Activated T-helper 17 cell treated with anti-CD3 and anti-CD28 coated beads, Interleukin-2, amount 50 U/mL, for 72 hours (primary cell): Measurements from ENCODE around the gene NDUFB8. TPM values are rescaled to one million over a fixed set of nuclear protein-coding genes. Genes with fewer than 3 reads are reported as not detected.

Source experiments
- ATAC-seq: fragments of 150-1000 bp; cut with Tn5 transposase; replicated peaks from 2 replicates; pipeline ENCODE4 v1.10.0; 2021; ENCODE audit warnings: mild to moderate bottlenecking, moderate library complexity
- H3K27ac Mint-ChIP-seq: one replicate; pipeline ENCODE4 v1.8.0; 2022; ENCODE audit warnings: mixed read lengths
- H3K27me3 Mint-ChIP-seq: one replicate; pipeline ENCODE4 v1.8.0; 2022; ENCODE audit warnings: mixed read lengths
- H3K36me3 Mint-ChIP-seq: one replicate; pipeline ENCODE4 v1.8.0; 2022; ENCODE audit warnings: low read depth, mild to moderate bottlenecking, mixed read lengths
- H3K4me1 Mint-ChIP-seq: one replicate; pipeline ENCODE4 v1.8.0; 2022; ENCODE audit warnings: mixed read lengths
- H3K4me3 Mint-ChIP-seq: one replicate; pipeline ENCODE4 v1.8.0; 2022; ENCODE audit warnings: mild to moderate bottlenecking, mixed read lengths
- H3K9me3 Mint-ChIP-seq: one replicate; pipeline ENCODE4 v1.8.0; 2022; ENCODE audit warnings: mixed read lengths
- total RNA-seq, 2 donors: library from RNA; stranded (reverse); gene quantifications; one replicate each; pipeline ENCODE4 v1.2.3, GENCODE V29; 2022

NDUFB8 gene
- total RNA-seq, 2 donors from 2014 or later = 350 to 380 TPM

GRCh38 chr10:100561005-100561404 is 31.3 kb upstream of the NDUFB8 start:
- H3K4me1 Mint-ChIP-seq = peaks cover 11% of the 10 kb centered on the region
- H3K4me3 Mint-ChIP-seq = peak overlapping the region; percentile 44
- no peak overlapping the region for H3K27ac Mint-ChIP-seq
- no peak for ATAC-seq
- H3K9me3 Mint-ChIP-seq = no peaks in the 10 kb centered on the region
- peaks cover 33% of the 10 kb centered on the region for H3K36me3 Mint-ChIP-seq
- peaks cover 16% of the 10 kb centered on the region for H3K27me3 Mint-ChIP-seq

DNA sequence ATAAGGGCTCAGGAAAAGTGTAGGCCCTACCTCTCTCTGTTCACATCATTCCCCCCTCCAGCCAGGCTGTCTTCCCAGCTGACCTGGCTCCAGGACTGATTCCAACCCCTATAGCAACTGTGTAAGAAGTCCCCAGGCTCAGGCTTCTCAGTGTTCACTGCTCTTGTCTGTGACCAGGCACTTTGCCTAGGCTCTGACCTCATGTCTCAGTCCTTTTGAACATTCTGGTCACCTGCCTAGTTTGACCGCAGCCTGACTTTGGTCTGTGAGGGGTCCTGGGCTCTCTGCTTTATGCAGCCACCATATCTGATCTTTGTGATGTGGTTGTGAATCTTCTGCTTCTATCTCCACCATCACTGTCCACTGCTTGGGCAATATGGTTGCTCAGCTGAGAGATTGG is 30.6 kb upstream of the NDUFB8 start:
- peaks cover 11% of the 10 kb centered on the region for H3K4me1 Mint-ChIP-seq
- no peak for ATAC-seq
- peaks cover 40% of the 10 kb centered on the region for H3K36me3 Mint-ChIP-seq
- H3K4me3 Mint-ChIP-seq = no peak overlapping the region
- peaks cover 16% of the 10 kb centered on the region for H3K27me3 Mint-ChIP-seq
- no peak overlapping the region for H3K27ac Mint-ChIP-seq
- H3K9me3 Mint-ChIP-seq = no peaks in the 10 kb centered on the region

DNA sequence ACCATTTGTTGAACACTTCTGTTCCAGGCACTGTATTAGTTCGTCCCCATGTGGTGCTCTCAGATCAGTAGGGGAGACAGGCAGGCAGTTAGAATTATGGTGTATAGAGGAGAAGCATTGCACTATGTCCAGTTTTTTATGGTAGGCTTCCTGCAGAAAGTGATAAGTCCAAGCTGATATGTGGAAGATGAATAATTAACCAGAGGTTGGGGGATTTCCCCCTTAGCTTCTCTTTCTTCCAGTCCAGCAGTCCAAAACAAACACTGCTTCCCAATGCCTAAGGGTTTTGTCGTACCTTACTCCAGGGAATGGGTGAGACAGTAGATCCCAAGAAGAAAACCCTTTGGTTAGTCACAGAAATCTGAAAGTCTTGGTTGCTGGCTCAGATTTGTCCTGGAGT is 25.2 kb upstream of the NDUFB8 start:
- Mint-ChIP-seq H3K27me3 (no peaks in the 10 kb centered on the region), H3K36me3 (peaks cover 69% of the 10 kb centered on the region), H3K4me1 (peaks cover 4% of the 10 kb centered on the region), H3K27ac (no peak overlapping the region), H3K9me3 (no peaks in the 10 kb centered on the region), H3K4me3 (no peak overlapping the region)
- no peak for ATAC-seq

DNA sequence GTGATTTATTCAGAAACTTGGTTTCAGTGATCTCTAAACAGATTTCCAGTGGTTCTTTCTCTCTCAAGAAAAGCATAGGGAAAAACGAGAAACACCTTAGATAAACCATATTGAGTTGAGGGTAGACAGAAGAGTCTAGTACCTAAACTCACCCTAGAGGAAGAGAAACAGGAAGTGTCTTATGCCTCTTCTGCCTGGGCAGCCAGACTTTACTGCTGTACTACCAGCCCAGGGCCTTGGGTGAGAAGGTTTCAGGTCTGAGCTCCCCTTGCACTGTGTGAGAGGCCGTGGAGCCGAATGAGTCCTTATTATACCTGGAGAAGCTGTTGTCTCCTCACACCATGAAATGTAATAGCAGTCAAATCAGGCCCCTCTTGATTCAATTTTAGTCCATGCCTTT is 24.3 kb upstream of the NDUFB8 start:
- H3K27me3 Mint-ChIP-seq = no peaks in the 10 kb centered on the region
- H3K4me1 Mint-ChIP-seq = peaks cover 4% of the 10 kb centered on the region
- no peak overlapping the region for H3K4me3 Mint-ChIP-seq
- no peak overlapping the region for H3K27ac Mint-ChIP-seq
- H3K9me3 Mint-ChIP-seq = no peaks in the 10 kb centered on the region
- H3K36me3 Mint-ChIP-seq = peaks cover 78% of the 10 kb centered on the region
- no peak for ATAC-seq

- peaks cover under 1% of the 10 kb centered on the region for H3K4me1 Mint-ChIP-seq
- H3K27ac Mint-ChIP-seq = no peak overlapping the region
- no peak for ATAC-seq
- H3K27me3 Mint-ChIP-seq = no peaks in the 10 kb centered on the region
- peaks cover 84% of the 10 kb centered on the region for H3K36me3 Mint-ChIP-seq
- no peak overlapping the region for H3K4me3 Mint-ChIP-seq
- H3K9me3 Mint-ChIP-seq = no peaks in the 10 kb centered on the region
Observed at GRCh38 chr10:100551738-100552137, 22.1 kb upstream of the NDUFB8 start.

GRCh38 chr10:100551196-100551595 is 21.5 kb upstream of the NDUFB8 start:
- H3K27ac Mint-ChIP-seq = no peak overlapping the region
- H3K27me3 Mint-ChIP-seq = no peaks in the 10 kb centered on the region
- no peak for ATAC-seq
- H3K4me3 Mint-ChIP-seq = no peak overlapping the region
- peaks cover 84% of the 10 kb centered on the region for H3K36me3 Mint-ChIP-seq
- no peaks in the 10 kb centered on the region for H3K4me1 Mint-ChIP-seq
- H3K9me3 Mint-ChIP-seq = no peaks in the 10 kb centered on the region

GRCh38 chr10:100544950-100545349 is 15.3 kb upstream of the NDUFB8 start:
- peaks cover 100% of the 10 kb centered on the region for H3K36me3 Mint-ChIP-seq
- no peaks in the 10 kb centered on the region for H3K9me3 Mint-ChIP-seq

GRCh38 chr10:100537475-100537874 is 7.8 kb upstream of the NDUFB8 start:
- Mint-ChIP-seq H3K27me3 (no peaks in the 10 kb centered on the region), H3K27ac (no peak overlapping the region), H3K36me3 (peaks cover 50% of the 10 kb centered on the region), H3K4me1 (peaks cover 12% of the 10 kb centered on the region), H3K4me3 (no peak overlapping the region), H3K9me3 (no peaks in the 10 kb centered on the region)
- ATAC-seq = no peak

More at GRCh38 chr10:100544950-100545349, 15.3 kb upstream of the NDUFB8 start:
- Mint-ChIP-seq H3K4me3 (no peak overlapping the region), H3K27me3 (no peaks in the 10 kb centered on the region), H3K4me1 (no peaks in the 10 kb centered on the region), H3K27ac (no peak overlapping the region)
- no peak for ATAC-seq

- Mint-ChIP-seq H3K27ac (no peak within 1 kb of the TSS), H3K9me3 (no peaks in the 10 kb centered on the region), H3K4me3 (no peak within 1 kb of the TSS), H3K4me1 (peaks cover 17% of the 10 kb centered on the region), H3K36me3 (peaks cover 33% of the 10 kb centered on the region), H3K27me3 (no peaks in the 10 kb centered on the region)
- peak; percentile 95 for ATAC-seq
Observed at GRCh38 chr10:100535715-100536353, 6.2 kb upstream of the NDUFB8 start, which contains the start of gene HIF1AN. Gene HIF1AN, plus strand, starts transcription at chr10:100535943. Its CDS starts 16 bp downstream, at chr10:100535959.

DNA sequence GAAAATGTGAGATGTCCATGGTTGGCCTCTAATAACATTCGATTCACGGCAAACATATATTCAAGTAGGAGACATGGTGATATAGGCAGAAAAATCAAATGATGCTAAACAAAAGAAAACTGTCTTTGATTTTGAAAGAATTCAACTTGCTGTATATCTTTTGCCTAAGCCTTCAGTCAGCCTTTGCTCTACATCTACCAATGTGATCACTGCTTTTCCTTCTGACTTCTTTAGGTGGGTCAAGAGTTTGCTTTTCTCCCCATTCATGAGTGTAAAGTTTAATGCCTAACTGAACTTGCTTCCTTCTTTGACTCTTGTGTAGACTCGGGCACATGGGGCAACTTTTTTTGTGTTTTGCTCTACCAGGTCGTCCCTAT is 5.7 kb upstream of the NDUFB8 start:
- ATAC-seq = peak; percentile 3
- H3K4me3 Mint-ChIP-seq = no peak overlapping the region
- H3K9me3 Mint-ChIP-seq = no peaks in the 10 kb centered on the region
- H3K4me1 Mint-ChIP-seq = peaks cover 19% of the 10 kb centered on the region
- H3K36me3 Mint-ChIP-seq = peaks cover 29% of the 10 kb centered on the region
- no peaks in the 10 kb centered on the region for H3K27me3 Mint-ChIP-seq
- H3K27ac Mint-ChIP-seq = no peak overlapping the region

DNA sequence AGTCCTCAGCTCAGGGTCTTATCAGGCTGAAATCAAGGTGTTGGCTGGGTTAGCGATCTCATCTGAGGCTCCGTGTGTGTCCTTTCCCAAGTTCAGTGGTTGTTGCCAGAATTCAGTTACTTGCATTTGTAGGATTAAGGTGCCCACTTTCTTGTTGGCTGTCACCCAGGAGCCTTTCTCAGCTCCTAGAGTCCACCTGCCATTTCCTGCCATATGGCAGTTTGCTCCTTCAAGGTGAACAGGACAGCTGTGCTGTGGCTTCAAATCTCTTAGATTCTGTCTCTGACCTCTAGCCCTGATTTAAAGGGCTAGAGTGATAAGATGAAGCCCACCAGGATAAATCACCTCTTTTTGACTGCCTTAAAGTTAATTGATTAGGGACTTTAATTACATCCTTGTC is 5.1 kb upstream of the NDUFB8 start:
- no peaks in the 10 kb centered on the region for H3K9me3 Mint-ChIP-seq
- no peak overlapping the region for H3K4me3 Mint-ChIP-seq
- peaks cover 29% of the 10 kb centered on the region for H3K36me3 Mint-ChIP-seq
- ATAC-seq = no peak
- H3K27me3 Mint-ChIP-seq = no peaks in the 10 kb centered on the region
- no peak overlapping the region for H3K27ac Mint-ChIP-seq
- H3K4me1 Mint-ChIP-seq = peaks cover 22% of the 10 kb centered on the region

GRCh38 chr10:100531761-100532160 is 2.1 kb upstream of the NDUFB8 start:
- Mint-ChIP-seq H3K27me3 (no peaks in the 10 kb centered on the region), H3K27ac (peak overlapping the region; percentile 38), H3K4me1 (peaks cover 10% of the 10 kb centered on the region), H3K36me3 (peaks cover 35% of the 10 kb centered on the region), H3K9me3 (no peaks in the 10 kb centered on the region), H3K4me3 (peak overlapping the region; percentile 27)
- peak; percentile 29 for ATAC-seq

DNA sequence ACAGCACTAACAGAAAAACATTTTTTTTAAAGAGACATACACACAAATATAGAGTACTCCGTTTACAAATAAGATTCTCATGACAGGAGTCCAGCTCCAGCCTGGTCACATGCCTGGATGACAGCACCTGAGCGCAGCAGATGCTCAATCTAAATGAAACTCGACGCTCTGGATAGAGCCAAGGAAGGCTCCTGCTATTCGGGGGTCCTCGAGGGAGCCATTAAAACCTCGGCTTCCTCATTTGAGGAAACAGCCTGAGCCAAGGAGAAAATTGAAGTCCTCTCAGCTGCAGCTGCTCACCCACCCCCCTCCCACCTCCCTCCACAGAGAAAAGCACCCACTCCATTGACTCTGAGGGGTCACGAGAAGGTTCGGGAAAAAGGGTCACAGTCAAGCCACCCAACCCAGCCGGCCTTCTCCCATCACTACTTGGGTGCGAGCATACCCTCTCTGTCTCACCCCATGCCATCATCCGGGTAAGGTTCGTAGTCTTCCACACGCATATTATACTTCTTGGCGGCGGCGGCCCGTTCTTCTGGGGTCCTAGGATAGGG is 673 bp downstream of the NDUFB8 start:
- Mint-ChIP-seq H3K4me3 (peak overlapping the region; percentile 85), H3K36me3 (peaks cover 62% of the 10 kb centered on the region), H3K27ac (peak overlapping the region; percentile 94), H3K9me3 (no peaks in the 10 kb centered on the region), H3K4me1 (peaks cover 17% of the 10 kb centered on the region), H3K27me3 (no peaks in the 10 kb centered on the region)
- ATAC-seq = peak; percentile 12

DNA sequence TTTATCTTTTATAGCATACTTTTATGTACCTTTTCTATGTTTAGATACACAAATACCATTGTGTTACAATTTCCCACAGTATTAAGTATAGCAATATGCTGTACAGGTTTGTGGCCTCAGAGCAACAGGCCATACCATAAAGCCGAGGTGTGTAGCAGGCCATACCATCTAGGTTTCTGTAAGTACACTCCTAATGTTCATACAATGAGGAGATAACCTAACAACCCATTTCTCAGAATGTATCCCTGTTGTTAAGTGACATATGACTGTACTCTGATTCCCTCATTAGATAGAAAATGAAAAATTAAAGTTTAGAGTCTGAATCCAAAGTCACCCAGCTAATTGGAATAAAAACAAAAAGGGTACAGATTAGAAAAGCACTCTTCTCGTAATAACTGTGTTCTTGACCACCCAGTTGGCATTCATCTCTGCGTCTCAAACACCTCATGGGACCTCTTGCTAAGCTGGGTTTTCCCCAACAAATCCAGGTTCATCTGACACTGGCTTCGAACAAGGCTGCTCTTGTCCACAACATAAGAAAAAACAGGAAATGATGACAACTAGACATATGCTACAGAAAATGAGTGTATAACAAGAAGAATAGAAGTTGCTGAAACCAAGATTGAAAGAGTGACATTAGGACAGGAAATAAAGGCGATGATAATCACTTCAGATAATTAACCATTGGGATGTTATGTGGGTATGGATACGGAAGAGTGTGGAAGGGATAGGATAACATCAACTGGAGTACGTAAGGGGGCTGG is 1.4 kb downstream of the NDUFB8 start:
- peaks cover 17% of the 10 kb centered on the region for H3K4me1 Mint-ChIP-seq
- peak overlapping the region; percentile 85 for H3K4me3 Mint-ChIP-seq
- H3K36me3 Mint-ChIP-seq = peaks cover 69% of the 10 kb centered on the region
- no peaks in the 10 kb centered on the region for H3K9me3 Mint-ChIP-seq
- H3K27ac Mint-ChIP-seq = peak overlapping the region; percentile 94
- ATAC-seq = peak; percentile 75
- no peaks in the 10 kb centered on the region for H3K27me3 Mint-ChIP-seq

DNA sequence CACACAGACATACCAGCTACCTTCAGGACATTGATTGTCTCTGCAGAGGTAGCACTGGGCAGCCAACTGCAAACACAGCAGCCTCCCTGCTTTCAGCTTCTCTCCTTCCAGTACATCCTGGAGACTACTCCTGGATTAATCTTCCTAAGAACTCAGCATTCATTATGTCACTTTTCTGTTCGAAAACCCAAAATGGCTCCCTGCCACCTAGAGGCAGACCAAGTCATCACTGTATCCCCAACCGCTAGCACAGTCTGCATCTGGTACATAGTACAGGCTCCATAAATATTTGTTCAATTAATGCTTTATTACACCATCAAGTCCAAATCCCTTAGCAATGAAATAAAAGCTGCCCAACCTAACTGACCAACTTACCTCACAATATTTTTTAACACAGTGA is 5.0 kb downstream of the NDUFB8 start:
- Mint-ChIP-seq H3K4me1 (peaks cover 7% of the 10 kb centered on the region), H3K27ac (no peak overlapping the region), H3K4me3 (no peak overlapping the region), H3K9me3 (no peaks in the 10 kb centered on the region), H3K36me3 (peaks cover 87% of the 10 kb centered on the region), H3K27me3 (no peaks in the 10 kb centered on the region)
- ATAC-seq = no peak
